Medulla oblongata (tissue), 1 donor: ENCODE measurements around the gene COL25A1.

ENCODE experiments used
- DNase-seq: peaks from one replicate; pipeline ENCODE4 v3.0.0-alpha.2; 2015; ENCODE audit errors: extremely low spot score

COL25A1 gene

GRCh38 chr4:109291707-109292238 lies 10.7 kb downstream of the COL25A1 start:
- no peak for DNase-seq

DNA sequence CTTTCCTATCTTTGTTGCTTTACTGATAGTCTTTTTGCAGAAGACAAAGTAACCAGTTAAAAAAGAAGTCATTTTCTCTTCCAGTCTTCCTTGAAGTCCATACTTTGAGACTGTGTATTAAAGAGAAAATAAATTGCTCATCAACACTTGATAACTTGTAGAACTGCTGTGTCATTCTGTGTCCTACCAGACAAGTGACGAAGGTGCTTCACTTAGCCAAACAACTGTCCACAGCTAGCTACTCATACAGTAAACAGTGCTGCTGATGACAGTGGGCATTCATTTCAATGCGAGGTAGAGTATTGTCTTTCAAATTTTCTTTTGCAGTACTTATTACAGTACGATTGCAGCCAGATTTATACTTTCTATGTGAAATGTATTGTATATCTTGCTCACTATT lies 11.5 kb downstream of the COL25A1 start:
- DNase-seq, result no peak

GRCh38 chr4:109278594-109279031 lies 23.8 kb downstream of the COL25A1 start:
- no peak for DNase-seq

DNA sequence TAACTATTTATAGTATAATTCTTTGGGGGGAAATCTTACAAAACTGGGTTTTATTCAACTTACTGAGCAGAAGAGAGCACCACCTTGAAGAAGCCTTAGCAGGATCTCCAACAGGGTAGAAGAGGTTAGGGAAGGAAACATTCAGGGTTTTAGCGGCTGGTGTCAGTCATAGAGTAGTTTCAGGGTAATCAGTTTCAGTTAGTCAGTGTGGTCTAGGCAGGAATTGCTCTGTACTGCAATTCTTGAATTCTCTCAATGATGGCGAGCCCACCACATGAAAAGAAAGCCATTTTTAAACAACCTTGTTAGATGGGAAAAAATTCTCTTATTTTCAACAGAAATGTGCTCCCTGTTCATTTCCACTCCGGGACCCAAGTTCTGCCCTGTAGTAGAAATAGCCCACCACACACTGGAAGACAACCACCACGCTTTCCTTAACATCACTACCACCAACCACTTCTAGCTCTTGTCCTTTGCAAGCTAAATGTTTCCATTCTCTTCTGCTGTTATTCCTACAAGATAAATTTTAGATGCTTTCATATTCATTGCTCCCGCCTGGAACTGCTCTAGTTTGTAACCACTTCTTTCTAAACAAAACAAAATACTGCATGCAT lies 25.9 kb downstream of the COL25A1 start:
- no peak for DNase-seq

GRCh38 chr4:109275066-109275745 lies 27.3 kb downstream of the COL25A1 start:
- DNase-seq, result no peak

DNA sequence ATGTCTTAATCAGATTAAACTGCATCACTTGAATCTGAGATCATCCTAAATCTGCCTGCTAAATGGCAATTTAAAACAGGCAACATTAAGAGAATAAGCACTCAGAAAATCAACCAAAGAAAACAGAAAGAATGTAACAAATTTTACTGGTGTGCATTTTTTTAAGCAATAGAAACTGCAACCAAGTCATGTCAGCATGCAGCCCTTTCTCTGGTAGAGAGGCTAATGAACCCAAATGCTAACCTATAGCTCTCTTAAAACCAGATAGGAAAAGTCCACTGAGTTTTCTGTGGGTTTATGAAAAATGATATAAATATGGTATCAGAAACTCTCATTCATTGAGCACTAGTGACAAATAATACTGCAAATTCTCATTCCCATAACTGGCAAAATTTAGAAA lies 35.6 kb downstream of the COL25A1 start:
- no peak for DNase-seq

DNA sequence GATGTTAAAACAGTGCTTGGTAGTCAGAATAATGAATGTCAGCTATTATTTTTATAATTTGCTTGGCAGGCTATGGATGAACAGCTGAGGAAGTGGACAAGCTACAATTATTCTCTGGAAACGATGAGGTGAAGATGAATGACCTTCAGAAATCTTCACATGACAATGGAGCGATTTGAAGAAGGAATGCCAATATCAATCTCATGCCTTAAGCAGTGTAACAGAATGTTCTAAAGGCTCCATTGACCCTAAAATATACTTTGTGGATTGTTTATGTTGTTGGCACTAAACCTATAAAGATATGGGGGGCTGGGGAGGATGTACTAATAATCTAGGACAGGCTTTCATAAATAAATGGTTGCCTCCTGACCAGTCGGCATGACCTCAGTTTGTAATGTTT lies 36.2 kb downstream of the COL25A1 start:
- no peak for DNase-seq

DNA sequence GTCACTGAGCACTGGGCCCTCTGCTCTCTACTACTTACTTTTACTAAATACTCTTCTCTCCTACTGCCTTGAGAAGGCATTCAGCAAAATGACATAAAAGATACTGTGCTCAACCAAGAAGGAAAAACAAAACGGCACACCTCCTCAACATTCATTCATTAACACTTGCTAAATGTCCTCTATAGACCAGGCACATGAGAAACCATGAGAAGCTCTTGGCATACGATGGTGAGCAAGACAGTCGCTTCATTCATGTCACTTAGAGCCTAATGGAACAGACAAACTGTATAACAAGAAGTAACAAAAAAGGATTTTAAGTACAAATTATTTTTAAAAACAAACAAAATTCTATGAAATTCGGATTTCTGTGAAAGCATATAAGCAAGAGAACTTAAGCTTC lies 38.7 kb downstream of the COL25A1 start:
- DNase-seq, result peak; percentile 19

DNA sequence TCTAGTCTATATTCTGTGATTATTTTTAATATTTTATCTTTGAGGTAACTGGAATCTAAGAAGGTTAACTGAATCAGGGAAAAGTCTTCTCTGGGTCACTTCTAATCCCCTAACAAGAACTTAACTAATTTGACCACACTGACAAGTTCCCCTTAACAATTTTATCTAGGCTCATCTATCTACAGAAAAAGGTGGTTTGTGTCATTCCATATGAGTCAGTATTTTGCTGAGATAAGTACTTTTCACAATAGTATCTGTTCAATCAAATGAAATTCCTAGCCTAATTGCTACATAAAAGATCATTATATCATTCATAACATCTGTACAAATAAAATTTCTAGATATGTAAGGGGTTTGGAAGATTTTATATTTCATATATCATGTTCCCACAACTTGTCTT lies 45.6 kb downstream of the COL25A1 start:
- DNase-seq, result no peak

DNA sequence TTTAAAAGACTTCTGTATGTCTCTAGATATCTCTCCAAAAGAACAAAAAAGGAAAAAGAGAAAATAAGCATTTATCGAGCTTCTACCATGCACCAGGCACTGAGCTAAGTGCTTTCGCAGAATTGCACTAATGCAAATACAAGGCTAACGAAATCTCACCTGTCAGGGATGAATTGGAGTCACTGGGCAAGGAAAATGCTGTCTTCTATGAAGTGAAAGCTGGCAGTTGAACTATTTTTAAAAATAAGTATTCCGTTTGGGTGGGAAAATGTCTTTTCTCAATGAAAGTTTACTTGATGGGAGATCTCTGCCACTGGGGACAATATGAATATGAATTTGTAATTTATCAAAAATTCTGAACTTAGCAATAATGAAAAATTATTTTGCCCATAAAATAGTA lies 47.6 kb downstream of the COL25A1 start:
- no peak for DNase-seq

GRCh38 chr4:109251396-109251795 lies 51.1 kb downstream of the COL25A1 start:
- no peak for DNase-seq

DNA sequence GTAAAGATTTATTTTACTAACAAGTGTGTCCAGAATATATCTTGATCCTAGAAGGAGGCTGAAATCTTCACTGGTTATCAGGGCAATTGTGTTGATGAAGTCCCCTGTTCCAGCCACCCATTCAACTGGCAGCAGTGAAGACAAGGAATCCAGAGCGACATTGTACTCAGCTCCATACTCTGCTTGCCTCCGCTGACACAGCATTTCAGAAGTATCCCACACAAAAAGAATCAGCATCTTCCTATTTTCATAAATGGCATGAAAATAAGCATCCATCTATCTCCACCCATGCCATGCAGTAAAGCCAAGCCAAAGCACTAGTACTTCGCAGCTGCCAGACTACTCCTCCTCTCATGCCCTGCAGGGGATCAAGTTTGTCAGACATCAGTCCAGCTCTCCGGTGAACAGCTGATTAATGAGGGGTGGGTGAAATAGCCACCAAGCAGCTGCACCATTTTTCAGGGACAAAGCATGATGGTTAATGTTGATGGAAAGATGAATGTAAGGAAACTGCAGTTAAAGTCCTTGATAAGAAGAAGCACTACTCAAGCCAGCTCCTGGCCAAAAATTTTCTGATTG lies 54.0 kb downstream of the COL25A1 start:
- no peak for DNase-seq

- no peak for DNase-seq
These were observed 58.6 kb downstream of the COL25A1 start for GRCh38 chr4:109243871-109244270.

DNA sequence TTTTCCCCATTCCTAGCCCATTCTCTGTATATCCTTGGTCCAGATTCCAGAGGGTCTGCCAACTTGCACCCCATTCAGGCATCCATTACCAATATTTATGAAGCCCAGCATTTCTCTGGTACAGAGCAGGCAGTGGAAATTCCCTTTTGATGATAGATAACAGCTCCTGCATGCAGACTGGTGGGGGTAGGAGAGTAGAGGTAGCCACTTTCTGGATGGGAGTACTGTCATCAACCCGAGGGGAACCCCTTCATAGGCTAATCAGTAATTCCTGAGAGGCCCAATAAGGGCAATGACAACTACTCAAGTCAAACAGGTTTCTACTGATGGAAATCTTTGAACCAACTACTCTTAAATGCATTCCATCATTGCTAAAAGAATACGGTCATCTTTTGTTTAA lies 63.7 kb downstream of the COL25A1 start:
- no peak for DNase-seq

DNA sequence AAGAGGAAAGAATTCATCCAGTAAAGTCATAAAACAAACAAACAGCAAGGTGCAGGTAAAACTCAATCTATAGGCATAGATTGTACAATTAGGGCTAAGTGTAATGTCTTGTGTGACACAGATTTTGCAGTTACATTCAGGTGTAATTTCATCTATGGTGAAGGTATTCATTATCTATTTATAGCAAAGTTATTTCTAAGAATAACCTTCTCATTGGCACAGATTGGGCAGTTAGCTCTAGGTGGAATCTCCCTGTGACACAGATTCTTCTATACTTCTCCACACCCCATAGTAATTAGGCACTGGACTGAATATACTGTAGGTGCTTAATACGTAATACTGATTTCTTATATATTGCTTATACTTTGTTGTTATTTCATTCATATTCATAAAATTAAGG lies 66.8 kb downstream of the COL25A1 start:
- no peak for DNase-seq

- DNase-seq, result no peak
These were observed 67.9 kb downstream of the COL25A1 start for GRCh38 chr4:109234596-109234995.

DNA sequence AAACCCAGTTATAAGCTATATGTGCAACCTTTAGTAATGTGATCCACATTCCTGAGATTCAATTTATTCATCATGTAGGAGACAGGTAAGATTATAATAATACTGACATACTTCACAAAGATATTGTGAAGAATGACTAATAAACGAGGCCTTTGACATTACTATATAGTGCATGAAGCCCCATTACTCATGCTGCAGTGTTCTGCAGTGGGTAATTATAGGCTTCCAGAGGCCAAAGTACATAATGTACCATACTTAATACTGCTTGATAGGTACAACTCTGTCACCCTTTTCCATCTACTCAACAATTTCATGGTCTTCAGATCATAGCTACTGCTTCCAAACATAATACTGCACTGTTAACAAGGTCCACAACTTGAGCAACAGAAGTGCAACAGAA lies 68.9 kb downstream of the COL25A1 start:
- DNase-seq, result no peak

- DNase-seq, result no peak
These were observed 69.8 kb downstream of the COL25A1 start for GRCh38 chr4:109232681-109233080.

- DNase-seq, result no peak
These were observed 71.1 kb downstream of the COL25A1 start for GRCh38 chr4:109231331-109231730.

DNA sequence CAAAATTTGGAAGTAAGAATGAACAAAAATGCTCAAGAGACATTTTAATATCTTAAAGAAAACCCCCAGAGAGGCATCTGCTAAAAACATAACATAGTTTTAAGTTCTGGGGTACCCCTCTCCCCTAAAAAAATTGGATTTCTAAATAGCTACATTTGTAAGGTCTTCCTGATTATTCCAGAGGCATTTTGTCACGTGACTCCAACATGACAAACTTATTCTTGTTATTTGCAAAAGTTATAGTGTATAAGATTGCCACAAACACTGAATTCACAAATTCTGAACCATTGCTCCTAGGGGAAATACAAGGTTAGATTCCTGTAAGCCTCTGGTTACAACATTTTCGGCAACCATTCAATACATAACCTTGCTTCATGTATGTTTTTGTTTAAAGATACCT lies 73.4 kb downstream of the COL25A1 start:
- no peak for DNase-seq

DNA sequence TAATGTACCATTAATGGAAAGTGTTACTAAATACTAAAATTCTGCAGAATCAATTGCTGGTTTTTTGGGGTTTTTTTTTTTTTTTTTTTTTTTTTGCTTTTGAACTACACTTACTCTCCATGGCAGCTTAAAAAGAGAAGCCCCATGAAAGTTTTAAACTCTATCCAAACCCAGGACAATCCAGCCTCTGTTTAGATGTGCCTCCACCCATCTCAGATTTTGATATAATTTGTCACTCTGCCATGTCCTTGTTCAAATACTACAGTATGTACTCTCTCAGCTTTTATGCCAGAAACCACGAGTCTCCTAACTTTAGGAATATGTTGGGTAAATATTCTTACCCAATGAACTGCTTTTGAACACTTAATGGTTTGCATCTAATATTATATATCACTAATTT lies 84.2 kb downstream of the COL25A1 start:
- no peak for DNase-seq

DNA sequence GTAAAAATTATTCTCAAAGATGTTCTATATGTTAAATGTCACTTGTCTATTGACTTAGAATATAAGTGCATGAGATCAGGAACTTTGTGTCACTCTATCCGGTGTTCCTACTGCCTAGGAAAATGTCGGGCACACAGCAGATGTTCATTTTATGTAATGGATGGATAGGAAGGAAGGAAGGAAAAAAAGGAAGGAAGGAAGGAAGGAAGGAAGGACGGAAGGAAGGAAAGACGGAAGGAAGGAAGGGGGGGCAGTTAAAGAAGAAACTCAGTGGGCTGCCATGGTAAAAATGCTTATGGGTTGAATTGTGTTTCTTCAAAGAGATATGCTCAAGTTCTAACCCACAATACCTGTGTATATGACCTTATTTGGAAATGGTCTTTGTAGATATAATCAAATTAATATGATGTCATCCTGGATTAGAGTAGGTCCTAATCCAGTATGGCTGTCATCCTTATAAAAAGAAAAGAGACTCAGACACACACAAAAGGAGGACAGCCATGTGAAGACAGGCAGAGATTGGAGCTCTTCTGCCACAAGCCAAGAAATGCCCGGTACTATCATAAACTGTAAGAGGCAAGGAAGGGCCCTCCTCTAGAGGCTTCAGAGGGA lies 86.3 kb downstream of the COL25A1 start:
- no peak for DNase-seq

- DNase-seq, result no peak
These were observed 87.0 kb downstream of the COL25A1 start for GRCh38 chr4:109215506-109215905.
